GM21576 (cell line): ENCODE measurements around the gene CLIP1.
"Not testable (repeated sequence)": the region's sequence is repeated elsewhere in the genome, so short reads cannot be mapped to it uniquely, and the experiment has no call there.

Source experiments
- ATAC-seq: cut with Tn5 transposase; IDR thresholded peaks from one replicate; pipeline ENCODE4 v1.9.1; 2021; ENCODE audit warnings: mild to moderate bottlenecking, moderate library complexity; ENCODE audit not compliant: unreplicated experiment

CLIP1 gene

GRCh38 chr12:122265476-122265875 is 157.0 kb downstream of the CLIP1 start:
- no peak for ATAC-seq

- ATAC-seq: not testable (repeated sequence)
These were observed 161.7 kb downstream of the CLIP1 start for GRCh38 chr12:122260735-122261134.

GRCh38 chr12:122258939-122259338 is 163.5 kb downstream of the CLIP1 start:
- ATAC-seq: not testable (repeated sequence)

- ATAC-seq: not testable (repeated sequence)
These were observed 164.0 kb downstream of the CLIP1 start for GRCh38 chr12:122258462-122258861.

- ATAC-seq: no peak
These were observed 171.9 kb downstream of the CLIP1 start for GRCh38 chr12:122250536-122250935.

GRCh38 chr12:122250047-122250446 is 172.4 kb downstream of the CLIP1 start:
- no peak for ATAC-seq

GRCh38 chr12:122245553-122245952 is 176.9 kb downstream of the CLIP1 start:
- ATAC-seq: no peak

GRCh38 chr12:122244565-122245371 is 177.7 kb downstream of the CLIP1 start:
- no peak for ATAC-seq

- ATAC-seq: no peak
These were observed 178.5 kb downstream of the CLIP1 start for GRCh38 chr12:122243965-122244364.

- no peak for ATAC-seq
These were observed 183.6 kb downstream of the CLIP1 start for GRCh38 chr12:122238861-122239260.

- ATAC-seq: no peak
These were observed 186.7 kb downstream of the CLIP1 start for GRCh38 chr12:122235741-122236140.

- no peak for ATAC-seq
These were observed 189.8 kb downstream of the CLIP1 start for GRCh38 chr12:122232691-122233090.

- no peak for ATAC-seq
These were observed 191.7 kb downstream of the CLIP1 start for GRCh38 chr12:122230798-122231197.

GRCh38 chr12:122228092-122228491 is 194.4 kb downstream of the CLIP1 start:
- ATAC-seq: no peak

- no peak for ATAC-seq
These were observed 195.1 kb downstream of the CLIP1 start for GRCh38 chr12:122227341-122227740.

GRCh38 chr12:122226366-122227125 is 195.9 kb downstream of the CLIP1 start:
- no peak for ATAC-seq

GRCh38 chr12:122225683-122226365 is 196.6 kb downstream of the CLIP1 start, which contains the start of gene DIABLO:
DIABLO (minus strand) TSS chr12:122226052; CDS start chr12:122226014, 38 bp downstream.
- ATAC-seq: peak; percentile 94
